LNCaP clone FGC (cell line): Measurements from ENCODE around the gene DCP1B.

Experiments used
- DNase-seq: peaks from one replicate; pipeline ENCODE4 v3.0.0-alpha.2; 2011; ENCODE audit warnings: low read depth
- H3K4me3 ChIP-seq: 2 replicates; pipeline ENCODE4 v1.5.1; 2011; ENCODE audit warnings: mild to moderate bottlenecking, low read depth, low read length, control low read depth
- TF ChIP-seq, protein P1 (sequence below): IDR thresholded peaks from 2 replicates; pipeline ENCODE4 v1.5.1; 2012; ENCODE audit warnings: mild to moderate bottlenecking; ENCODE audit not compliant: control insufficient read depth, insufficient read depth; ENCODE audit errors: extremely low read depth

Gene DCP1B

DNA sequence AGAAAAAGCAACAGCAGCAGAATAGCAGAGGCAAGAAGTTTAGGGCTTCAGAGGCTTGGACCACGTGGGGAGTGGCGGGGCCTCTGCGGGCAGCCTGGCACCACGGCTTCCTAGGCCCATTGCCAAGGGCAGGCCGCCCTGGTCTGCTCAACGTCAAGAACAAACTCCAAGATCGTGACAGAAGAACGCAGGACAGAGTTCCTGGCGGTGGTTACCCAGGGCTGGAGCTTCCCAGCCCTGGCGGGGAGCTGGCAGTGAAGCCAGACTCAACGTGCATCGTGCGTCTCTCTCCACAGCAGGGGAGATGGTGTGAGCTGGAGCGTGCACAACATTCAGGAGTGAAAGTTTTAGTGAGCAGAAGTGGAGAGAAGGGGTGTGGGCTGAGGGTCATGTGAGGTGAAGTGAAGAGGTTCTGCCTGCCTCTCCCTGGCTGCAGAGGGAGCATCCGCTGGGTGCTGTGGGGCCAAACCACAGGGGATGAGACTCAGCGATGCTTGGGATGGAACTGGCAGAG is 71.9 kb downstream of the DCP1B start:
- H3K4me3 ChIP-seq: no peak overlapping the region
- peak; percentile 43 for DNase-seq
- TF ChIP-seq, protein P1, sequence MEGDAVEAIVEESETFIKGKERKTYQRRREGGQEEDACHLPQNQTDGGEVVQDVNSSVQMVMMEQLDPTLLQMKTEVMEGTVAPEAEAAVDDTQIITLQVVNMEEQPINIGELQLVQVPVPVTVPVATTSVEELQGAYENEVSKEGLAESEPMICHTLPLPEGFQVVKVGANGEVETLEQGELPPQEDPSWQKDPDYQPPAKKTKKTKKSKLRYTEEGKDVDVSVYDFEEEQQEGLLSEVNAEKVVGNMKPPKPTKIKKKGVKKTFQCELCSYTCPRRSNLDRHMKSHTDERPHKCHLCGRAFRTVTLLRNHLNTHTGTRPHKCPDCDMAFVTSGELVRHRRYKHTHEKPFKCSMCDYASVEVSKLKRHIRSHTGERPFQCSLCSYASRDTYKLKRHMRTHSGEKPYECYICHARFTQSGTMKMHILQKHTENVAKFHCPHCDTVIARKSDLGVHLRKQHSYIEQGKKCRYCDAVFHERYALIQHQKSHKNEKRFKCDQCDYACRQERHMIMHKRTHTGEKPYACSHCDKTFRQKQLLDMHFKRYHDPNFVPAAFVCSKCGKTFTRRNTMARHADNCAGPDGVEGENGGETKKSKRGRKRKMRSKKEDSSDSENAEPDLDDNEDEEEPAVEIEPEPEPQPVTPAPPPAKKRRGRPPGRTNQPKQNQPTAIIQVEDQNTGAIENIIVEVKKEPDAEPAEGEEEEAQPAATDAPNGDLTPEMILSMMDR: no peak

DNA sequence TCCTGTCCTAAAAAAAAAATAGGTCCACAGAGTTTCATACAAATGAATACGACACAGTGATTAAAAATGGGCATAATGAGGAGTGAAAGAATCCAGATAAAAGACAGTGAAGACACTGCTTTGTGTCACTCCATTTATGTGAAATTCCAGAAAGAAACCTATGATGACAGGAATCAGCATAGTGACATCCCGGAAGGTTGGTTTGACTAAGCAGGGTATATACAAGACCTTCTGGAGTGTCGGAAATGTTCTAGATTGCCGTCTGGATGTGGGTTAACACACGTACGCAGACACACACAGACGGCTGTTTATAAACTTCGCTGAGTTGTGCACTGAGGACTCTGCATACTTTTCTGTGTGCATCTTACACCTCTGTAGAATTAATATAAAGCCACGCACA is 72.6 kb downstream of the DCP1B start:
- no peak for DNase-seq
- TF ChIP-seq, protein P1: no peak
- no peak overlapping the region for H3K4me3 ChIP-seq

GRCh38 chr12:1930803-1931597 is 73.3 kb downstream of the DCP1B start:
- DNase-seq: no peak
- TF ChIP-seq, protein P1: no peak
- no peak overlapping the region for H3K4me3 ChIP-seq

GRCh38 chr12:1929985-1930802 is 74.1 kb downstream of the DCP1B start:
- TF ChIP-seq, protein P1: no peak
- no peak overlapping the region for H3K4me3 ChIP-seq
- no peak for DNase-seq

GRCh38 chr12:1929241-1929984 is 74.8 kb downstream of the DCP1B start:
- no peak overlapping the region for H3K4me3 ChIP-seq
- TF ChIP-seq, protein P1: no peak
- DNase-seq: no peak

DNA sequence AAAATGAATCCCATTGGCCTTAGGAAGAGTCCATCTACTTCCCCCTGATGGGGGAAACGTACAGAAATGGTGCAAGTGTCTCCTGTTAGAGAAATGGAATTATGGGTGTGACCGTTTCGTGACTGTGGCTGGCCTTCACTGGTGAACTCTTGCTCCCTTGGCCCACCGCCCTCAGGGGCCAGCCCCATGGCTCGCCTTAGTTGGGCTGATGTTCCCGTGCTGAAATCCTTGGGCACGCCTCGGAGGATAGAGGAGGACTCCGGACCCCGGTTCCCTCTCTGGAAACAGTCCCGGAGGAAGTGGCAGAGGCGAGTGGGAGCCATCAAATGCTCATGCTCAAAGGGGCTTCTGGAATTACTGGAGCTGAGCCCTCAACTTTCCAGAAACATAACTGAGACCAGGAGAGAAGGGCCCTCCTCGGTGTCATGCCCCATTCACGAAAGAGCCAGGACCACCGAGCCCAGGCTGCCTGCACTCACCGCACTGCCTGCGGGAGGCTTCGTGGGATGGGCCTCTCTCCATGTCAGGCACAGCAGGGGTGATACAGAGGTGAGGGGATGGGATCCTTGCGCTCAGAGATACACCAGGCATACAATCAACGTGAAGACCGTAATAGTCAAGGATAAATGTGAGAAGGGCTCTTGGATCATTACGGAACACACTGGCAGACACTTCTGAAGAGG is 75.7 kb downstream of the DCP1B start:
- TF ChIP-seq, protein P1: no peak
- H3K4me3 ChIP-seq: no peak overlapping the region
- no peak for DNase-seq
